Eye (tissue), 1 donor: Measurements from ENCODE around the gene ITFG2.
A peak's percentile ranks its signal among the peaks of the same experiment; 100 is the strongest.
"Not testable (repeated sequence)": the region's sequence is repeated elsewhere in the genome, so short reads cannot be mapped to it uniquely, and the experiment has no call there.

ENCODE experiments used
- DNase-seq: peaks from one replicate; pipeline ENCODE4 v3.0.0-alpha.2; 2015

The ITFG2 gene

DNA sequence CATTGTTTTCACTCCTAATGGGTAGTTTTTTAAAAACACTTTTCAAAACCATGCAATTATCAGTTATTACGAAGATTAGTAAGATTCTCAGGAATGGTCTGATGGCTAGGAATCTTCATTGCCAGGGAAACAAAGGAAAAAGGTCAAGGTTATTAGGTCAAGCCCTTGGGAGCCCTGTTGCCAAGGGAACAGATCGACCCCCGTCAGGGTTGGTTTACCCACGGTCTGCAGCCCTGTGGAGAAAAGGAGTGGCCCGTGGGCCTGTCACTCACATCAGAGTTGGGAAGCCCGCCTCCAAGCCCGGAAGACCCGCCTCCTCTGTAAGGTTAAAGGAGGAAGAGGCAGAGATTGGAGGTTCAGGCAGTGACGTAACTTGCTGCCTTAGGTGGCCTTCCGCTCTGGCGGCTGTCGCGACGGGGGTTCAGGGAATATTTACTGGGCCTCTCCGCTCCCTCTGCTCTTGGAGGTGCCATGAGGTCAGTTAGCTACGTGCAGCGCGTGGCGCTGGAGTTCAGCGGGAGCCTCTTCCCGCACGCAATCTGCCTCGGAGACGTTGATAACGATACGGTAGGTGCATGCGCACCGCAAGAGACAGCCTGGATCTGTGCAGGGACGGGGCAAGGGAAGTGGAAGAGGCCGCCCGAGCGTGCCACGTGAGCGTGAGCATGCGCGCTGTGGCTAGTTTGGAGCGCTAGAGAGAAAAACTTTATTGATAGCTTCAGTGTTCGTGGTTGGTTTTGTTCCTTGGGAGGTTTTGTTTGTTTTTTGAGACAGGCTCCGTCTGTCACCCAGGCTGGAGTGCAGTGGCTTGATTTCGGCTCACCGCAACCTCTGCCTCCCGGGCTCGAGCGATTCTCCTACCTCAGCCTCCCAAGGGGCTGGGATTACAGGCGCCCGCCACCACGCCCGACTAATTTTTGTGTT lies at the start of gene ITFG2:
TSS of gene ITFG2 (plus strand) at position 379 of the 924 bp plus-strand sequence. CDS start at position 472, 93 bp downstream.
- DNase-seq = peak; percentile 99

GRCh38 chr12:2764398-2764797 lies 48.1 kb upstream of the ITFG2 start:
- DNase-seq = no peak

GRCh38 chr12:2765052-2765451 lies 47.4 kb upstream of the ITFG2 start:
- no peak for DNase-seq

- no peak for DNase-seq
Measured at GRCh38 chr12:2765608-2766007, 46.9 kb upstream of the ITFG2 start.

DNA sequence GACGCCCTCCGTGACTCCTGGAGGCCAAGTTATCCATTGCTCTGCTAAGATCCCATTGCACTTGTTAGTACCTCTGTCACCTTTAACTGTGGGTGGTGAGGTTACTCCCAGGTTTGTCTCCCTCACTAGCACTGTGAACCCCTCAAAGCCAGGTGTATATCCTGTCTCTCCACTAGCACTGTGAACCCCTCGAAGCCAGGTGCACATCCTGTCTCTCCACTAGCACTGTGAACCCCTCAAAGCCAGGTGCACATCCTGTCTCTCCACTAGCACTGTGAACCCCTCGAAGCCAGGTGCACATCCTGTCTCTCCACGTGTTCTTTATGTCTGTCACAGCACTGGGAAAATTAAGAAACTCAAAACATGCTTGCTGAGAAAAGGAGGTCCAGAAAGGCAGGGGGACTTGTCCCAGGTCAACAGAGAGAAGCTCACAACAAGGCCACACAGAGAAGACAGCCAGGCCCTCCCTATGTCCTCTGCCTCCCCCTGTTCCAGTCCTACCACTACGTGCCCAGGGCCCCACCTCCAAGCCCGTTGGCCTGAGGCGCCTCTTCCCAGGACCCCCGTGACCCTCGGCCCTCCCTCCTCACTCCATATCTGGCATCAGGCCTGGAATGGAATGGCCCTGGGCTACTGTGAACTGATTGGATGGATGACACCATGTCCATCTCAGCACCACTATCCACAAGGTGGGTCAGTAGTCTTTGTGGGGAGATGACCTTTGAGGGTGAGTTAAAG lies 44.1 kb upstream of the ITFG2 start:
- no peak for DNase-seq

DNA sequence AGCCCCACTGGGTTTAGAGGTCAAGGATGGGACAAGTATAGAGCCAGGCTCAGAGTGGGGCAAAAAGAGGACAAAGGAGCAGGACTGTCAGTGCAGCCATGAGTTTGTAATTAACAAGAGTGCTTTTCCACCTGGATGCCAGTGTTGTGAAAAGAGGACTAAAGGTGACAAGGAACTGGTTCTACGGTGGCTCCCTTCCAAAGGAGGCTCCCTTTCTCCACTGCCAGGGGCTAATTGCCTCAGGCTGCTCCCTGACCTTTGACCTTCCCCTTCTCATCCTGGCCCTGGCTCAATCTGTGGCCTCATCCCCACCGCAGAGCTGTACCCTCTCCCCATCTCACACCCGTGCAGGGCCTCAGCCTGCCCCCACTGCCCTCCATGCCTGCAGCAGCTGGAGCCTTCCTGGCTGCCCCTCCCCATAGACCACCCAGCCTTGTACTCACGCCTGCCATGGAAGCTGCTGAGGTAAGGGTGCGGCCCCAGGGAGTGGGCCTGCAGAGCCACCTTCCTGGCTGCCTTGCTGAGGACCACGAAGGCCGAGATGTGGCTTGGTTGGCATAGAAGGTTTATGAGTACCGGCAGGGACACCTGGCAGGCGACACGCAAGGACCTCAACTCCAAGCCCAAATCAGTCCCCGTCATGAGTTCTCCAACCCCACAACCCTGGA lies 42.5 kb upstream of the ITFG2 start:
- DNase-seq = no peak

- DNase-seq = not testable (repeated sequence)
Measured at GRCh38 chr12:2770544-2770943, 41.9 kb upstream of the ITFG2 start.

DNA sequence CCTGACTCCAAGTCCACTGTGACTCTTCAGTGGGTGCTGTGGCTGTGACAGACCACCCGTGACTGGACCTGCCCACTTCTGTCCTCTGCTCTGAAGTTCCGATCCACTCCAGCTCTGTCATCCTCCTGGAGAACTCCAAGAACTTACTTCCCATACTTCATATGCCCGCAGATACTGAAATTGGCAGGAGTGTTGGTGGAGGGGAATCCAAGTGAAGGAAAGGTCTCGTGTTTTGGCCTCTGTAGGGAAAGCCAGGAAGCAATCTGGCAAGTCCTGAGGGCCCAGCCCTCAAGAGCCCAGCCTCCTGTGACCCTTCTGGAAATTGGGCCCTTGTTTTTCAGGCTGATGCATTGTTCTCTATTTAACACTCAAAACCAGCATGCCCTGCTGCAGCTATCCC lies 40.1 kb upstream of the ITFG2 start:
- DNase-seq = no peak

DNA sequence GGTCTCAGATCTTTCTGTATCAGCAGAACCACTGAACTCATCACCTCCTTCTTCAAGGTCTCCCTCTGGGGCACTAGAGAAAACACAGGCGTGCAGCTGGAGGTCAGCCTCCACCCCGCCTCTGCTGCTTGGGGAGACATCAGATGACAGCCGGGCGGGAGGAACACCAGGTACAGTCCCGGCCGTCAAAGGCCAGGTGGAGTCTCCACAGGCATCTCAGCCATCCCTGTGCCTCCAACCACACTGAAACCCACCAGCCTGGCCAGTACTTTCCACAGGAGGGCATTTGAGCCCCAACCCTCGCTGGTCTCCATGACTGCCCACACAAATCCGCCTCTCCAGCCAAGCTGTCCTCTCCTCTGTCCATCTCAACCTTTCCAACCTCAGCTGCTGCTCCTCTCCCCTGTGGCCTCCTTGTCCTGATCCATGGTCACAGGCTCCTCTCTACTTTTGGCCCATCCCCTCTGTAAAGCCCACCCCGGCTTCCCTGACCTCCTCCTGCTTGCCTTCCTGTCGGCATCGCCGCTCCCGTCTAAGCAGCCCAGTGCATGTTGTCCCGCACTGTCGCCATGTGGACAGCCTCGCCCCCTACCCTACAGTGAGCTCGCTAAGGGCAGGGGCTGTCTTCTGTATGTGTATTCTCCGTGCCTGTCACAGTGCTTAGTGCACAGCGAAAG lies 39.1 kb upstream of the ITFG2 start:
- no peak for DNase-seq

DNA sequence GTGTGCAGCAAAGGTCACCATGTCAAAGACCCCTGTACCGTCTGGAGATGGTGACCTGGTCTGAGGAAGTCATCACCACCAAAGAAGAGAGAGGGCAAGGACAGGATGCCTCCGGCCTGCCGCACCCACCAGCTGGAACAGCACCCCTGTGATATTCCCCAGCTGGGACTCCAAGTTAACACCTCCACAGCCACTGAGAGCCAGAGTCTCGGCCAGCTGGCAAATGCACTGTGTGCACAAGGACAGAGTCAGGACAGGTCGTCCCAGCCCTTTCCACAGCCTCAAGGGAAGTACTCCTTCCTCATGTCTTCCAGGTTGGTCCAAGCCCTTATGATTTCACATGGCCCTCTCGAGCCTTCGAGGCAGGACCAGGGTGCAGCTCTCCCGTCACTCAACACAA lies 37.0 kb upstream of the ITFG2 start:
- no peak for DNase-seq

GRCh38 chr12:2776129-2776806 lies 36.2 kb upstream of the ITFG2 start:
- no peak for DNase-seq

DNA sequence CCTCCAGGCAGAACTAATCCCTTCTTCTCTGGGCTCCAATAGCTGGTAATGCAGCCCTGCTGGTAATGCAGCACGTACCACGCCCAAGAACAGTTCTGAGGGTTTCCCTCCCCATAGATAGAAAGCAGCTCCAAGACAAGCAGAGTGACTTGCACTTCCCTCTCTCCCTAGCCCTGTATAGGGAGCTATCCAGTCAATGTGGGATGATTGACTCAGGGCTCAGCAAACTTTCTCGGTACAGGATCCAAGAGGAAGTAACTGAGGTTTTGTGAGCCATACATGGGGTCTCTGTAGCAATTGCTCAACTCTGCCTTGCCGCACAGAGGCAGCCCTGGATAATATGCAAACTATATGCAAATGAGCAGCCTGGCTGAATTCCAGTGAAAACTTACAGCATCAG lies 33.2 kb upstream of the ITFG2 start:
- no peak for DNase-seq

DNA sequence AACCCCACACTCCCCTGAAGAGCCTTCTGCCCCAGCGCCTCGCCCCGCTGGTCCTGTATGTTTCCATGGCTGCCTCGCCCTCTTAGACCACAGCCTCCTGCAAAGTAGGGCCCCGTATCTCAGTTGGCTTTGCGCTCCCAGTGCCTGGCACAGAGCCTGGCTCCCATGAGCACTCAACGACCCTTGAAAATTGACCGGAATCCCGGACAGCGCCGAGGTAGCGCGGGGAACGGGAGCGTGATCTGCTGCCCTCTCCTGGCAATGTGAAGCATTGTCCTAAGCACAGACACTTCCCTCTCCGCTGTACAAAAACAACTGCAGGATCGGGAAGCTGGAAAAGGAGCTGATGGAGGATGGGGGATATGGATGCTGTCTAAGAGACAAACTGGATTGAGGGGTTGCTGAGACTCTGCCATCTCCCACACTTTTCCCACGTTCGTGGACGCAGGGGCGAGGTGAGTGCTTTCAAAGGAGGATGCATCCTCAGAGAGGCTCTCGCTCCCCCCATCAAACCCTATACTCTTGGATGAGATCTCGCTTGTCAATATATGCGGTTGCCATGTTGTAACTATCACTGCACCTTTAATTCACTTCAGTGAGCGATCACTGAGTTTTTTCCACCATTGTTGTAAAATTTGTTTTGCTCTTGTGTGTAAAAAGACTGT lies 28.4 kb upstream of the ITFG2 start:
- DNase-seq = peak; percentile 88

- DNase-seq = no peak
Measured at GRCh38 chr12:2785017-2785416, 27.5 kb upstream of the ITFG2 start.

DNA sequence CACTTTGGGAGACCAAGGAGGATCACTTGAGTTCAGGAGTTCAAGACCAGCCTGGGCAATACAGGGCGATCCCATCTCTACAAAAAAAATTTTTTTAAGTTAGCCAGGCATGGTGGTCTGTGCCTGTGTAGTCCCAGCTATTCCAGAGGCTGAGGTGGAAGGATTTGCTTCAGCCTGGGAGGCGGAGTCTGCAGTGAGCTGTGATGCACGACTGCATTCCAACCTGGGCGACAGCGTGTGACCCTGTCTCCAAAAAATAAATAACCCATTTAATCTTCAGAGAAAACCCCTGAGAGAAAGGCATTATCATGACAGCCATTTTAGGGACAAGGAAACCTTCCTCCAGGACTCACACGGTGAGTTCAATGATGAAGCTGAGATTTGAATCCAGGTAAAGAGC lies 21.4 kb upstream of the ITFG2 start:
- DNase-seq = no peak

GRCh38 chr12:2792671-2793500 lies 19.6 kb upstream of the ITFG2 start:
- DNase-seq = peak; percentile 45

GRCh38 chr12:2793561-2793960 lies 18.9 kb upstream of the ITFG2 start:
- no peak for DNase-seq

DNA sequence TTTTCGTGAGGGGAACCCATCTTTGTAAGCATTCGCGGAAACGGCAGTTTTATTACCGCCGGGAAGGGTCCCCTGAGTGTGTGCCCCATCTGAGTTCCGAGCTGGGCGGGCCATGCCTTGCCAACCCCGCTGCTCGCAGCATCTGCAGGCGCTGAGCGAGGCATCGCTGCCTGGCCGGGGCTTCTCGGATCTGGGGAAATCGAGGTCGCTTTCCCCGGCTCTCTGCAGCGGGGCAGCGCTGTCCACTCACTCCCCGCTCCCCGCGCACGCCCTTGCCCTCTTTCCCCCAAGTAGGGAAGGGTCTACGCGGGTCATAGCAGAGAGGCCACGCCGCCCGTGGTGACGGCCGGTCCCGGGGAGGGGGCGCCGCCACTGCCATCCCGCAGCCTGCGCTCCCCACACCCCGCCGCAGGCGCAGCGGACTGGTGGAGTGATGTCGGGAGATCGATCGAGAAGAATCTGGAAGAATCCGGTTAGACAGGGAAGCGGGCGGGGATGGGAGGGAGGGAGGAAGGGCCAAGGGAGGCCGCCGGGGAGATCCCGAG lies 18.2 kb upstream of the ITFG2 start:
- no peak for DNase-seq

GRCh38 chr12:2794736-2795289 lies 17.7 kb upstream of the ITFG2 start, which contains the start of gene FKBP4:
Gene FKBP4 (plus strand): TSS chr12:2794970. CDS start chr12:2795140, 170 bp downstream.
- DNase-seq = peak; percentile 94
